PC-9 (cell line): Measurements from ENCODE around the gene MYO1B. TPM values are rescaled to one million over a fixed set of nuclear protein-coding genes. Genes with fewer than 3 reads are reported as not detected.

Experiments used
- BruUV-seq: library from RNA; stranded (reverse); fragments of 400-500 nt; replicated peaks from 2 replicates; lab custom pipeline; 2021; lab: Mats Ljungman, UMichigan
- CTCF ChIA-PET: fragments of 300-600 bp; sonication (Branson Sonifier 250); formaldehyde crosslinking; loops from one replicate; lab custom pipeline; 2022; ENCODE audit warnings: antibody characterized with exemption; lab: Charles Lee
- POLR2A ChIA-PET: fragments of 300-600 bp; sonication (Branson Sonifier 250); formaldehyde crosslinking; loops from one replicate; lab custom pipeline; 2022; ENCODE audit warnings: antibody characterized with exemption; ENCODE audit not compliant: unreplicated experiment; lab: Charles Lee
- DNase-seq, 2 experiments: peaks; one replicate each; pipeline versions ENCODE4 v3.0.0 to v3.0.0-alpha.2; 2015 to 2022; ENCODE audit warnings: mixed read lengths in 1 of 2
- H2AFZ ChIP-seq: fragments of 200-600 bp; sonication (generic); 2 replicates; pipeline ENCODE4 v1.8.1; 2017; ENCODE audit warnings: antibody characterized with exemption
- H3F3A ChIP-seq: fragments of 200-600 bp; sonication (generic); 2 replicates; pipeline ENCODE4 v1.8.1; 2017; ENCODE audit warnings: antibody characterized with exemption, mild to moderate bottlenecking, low read depth; ENCODE audit not compliant: insufficient read depth
- H3K27ac ChIP-seq: fragments of 200-600 bp; sonication (generic); 2 replicates; pipeline ENCODE4 v1.6.1; 2016; ENCODE audit warnings: mixed run types
- H3K27me3 ChIP-seq: fragments of 200-600 bp; sonication (generic); 2 replicates; pipeline ENCODE4 v1.6.1; 2016; ENCODE audit warnings: low read depth, mixed run types; ENCODE audit not compliant: insufficient read depth
- H3K36me3 ChIP-seq: fragments of 200-600 bp; sonication (generic); 2 replicates; pipeline ENCODE4 v1.6.1; 2016; ENCODE audit warnings: low read depth, mixed run types
- H3K4me1 ChIP-seq: fragments of 200-600 bp; sonication (generic); replicated peaks from 2 replicates; pipeline ENCODE4 v1.6.1; 2016; ENCODE audit warnings: mixed run types; ENCODE audit not compliant: insufficient read depth
- H3K4me2 ChIP-seq: fragments of 200-600 bp; sonication (generic); 2 replicates; pipeline ENCODE4 v1.6.1; 2017; ENCODE audit warnings: mixed run types
- H3K4me3 ChIP-seq: fragments of 200-600 bp; sonication (generic); 2 replicates; pipeline ENCODE4 v1.6.1; 2016; ENCODE audit warnings: mixed run types
- H3K79me2 ChIP-seq: fragments of 200-600 bp; sonication (generic); 2 replicates; pipeline ENCODE4 v1.6.1; 2017; ENCODE audit warnings: low read depth, mixed run types
- H3K9me2 ChIP-seq: fragments of 200-600 bp; sonication (generic); 2 replicates; pipeline ENCODE4 v1.8.1; 2017; ENCODE audit warnings: mild to moderate bottlenecking; ENCODE audit not compliant: insufficient read depth
- H3K9me3 ChIP-seq: fragments of 200-600 bp; sonication (generic); 2 replicates; pipeline ENCODE4 v1.8.1; 2016; ENCODE audit warnings: low read depth; ENCODE audit not compliant: insufficient read depth
- H4K20me1 ChIP-seq: fragments of 200-600 bp; sonication (generic); 2 replicates; pipeline ENCODE4 v1.8.1; 2017; ENCODE audit not compliant: insufficient read depth
- CTCF ChIP-seq: fragments of 200-600 bp; sonication (generic); conservative IDR thresholded peaks from 2 replicates; pipeline ENCODE4 v1.6.1; 2017; ENCODE audit warnings: mixed run types, antibody characterized with exemption, mild to moderate bottlenecking, moderate library complexity
- EZH2 ChIP-seq: fragments of 200-600 bp; sonication (generic); IDR thresholded peaks from 2 replicates; pipeline ENCODE4 v1.8.0; 2017; ENCODE audit warnings: antibody characterized with exemption, low read depth
- intact Hi-C: fragments of 100-400 bp; cut with micrococcal nuclease; formaldehyde crosslinking; loops from one replicate; pipeline ENCODE4 v1.10.0; 2022; ENCODE audit not compliant: unreplicated experiment
- total RNA-seq: library from RNA; stranded (reverse); gene quantifications from 2 replicates; pipeline ENCODE4 v1.2.3, GENCODE V29; 2021

MYO1B gene
- total RNA-seq, 1 experiment from 2014 or later = 55.0 TPM

GRCh38 chr2:191234376-191234775, 10.8 kb upstream of the MYO1B start:
- TF ChIP-seq EZH2 (no peak), CTCF (no peak)
- ChIA-PET CTCF (no interaction called here), POLR2A (no interaction called here)
- no peaks in the 10 kb centered on the region for H3K27me3 ChIP-seq
- H4K20me1 ChIP-seq = no peaks in the 10 kb centered on the region
- no peaks in the 10 kb centered on the region for H3K9me2 ChIP-seq
- intact Hi-C loops = no loop called here
- H2AFZ ChIP-seq = no peak overlapping the region
- no peaks in the 10 kb centered on the region; the same call in 1 of the 2 replicates for H3K4me1 ChIP-seq
- H3K27ac ChIP-seq = no peak overlapping the region
- H3K4me2 ChIP-seq = no peak overlapping the region
- no TSS peak for BruUV-seq
- DNase-seq = no peak
- H3K4me3 ChIP-seq = no peak overlapping the region
- H3K9me3 ChIP-seq = no peaks in the 10 kb centered on the region
- H3K79me2 ChIP-seq = no peaks in the 10 kb centered on the region
- no peaks in the 10 kb centered on the region for H3F3A ChIP-seq
- no peaks in the 10 kb centered on the region for H3K36me3 ChIP-seq

- intact Hi-C loops = no loop called here
- no peaks in the 10 kb centered on the region for H3K27me3 ChIP-seq
- DNase-seq = no peak
- no peak overlapping the region for H2AFZ ChIP-seq
- peaks cover 4% of the 10 kb centered on the region for H3K79me2 ChIP-seq
- POLR2A ChIA-PET = no interaction called here
- H3K4me3 ChIP-seq = no peak overlapping the region
- no peak overlapping the region for H3K27ac ChIP-seq
- H3K36me3 ChIP-seq = no peaks in the 10 kb centered on the region
- no peaks in the 10 kb centered on the region for H3K9me3 ChIP-seq
- H4K20me1 ChIP-seq = no peaks in the 10 kb centered on the region
- no peaks in the 10 kb centered on the region for H3F3A ChIP-seq
- no peak overlapping the region for H3K4me2 ChIP-seq
- TF ChIP-seq CTCF = no peak
- TF ChIP-seq EZH2 = no peak
- H3K4me1 ChIP-seq = peaks cover 6% of the 10 kb centered on the region; the same call in 1 of the 2 replicates
- CTCF ChIA-PET = no interaction called here
- no TSS peak for BruUV-seq
- 0 out of 2 replicates have a peak, but pooled peaks cover 3% of the 10 kb centered on the region for H3K9me2 ChIP-seq
These were observed 4.3 kb upstream of the MYO1B start for GRCh38 chr2:191240871-191241270.

- Histone ChIP-seq H3K36me3 (no peaks in the 10 kb centered on the region), H3F3A (no peaks in the 10 kb centered on the region), H2AFZ (no peak overlapping the region), H3K9me2 (0 out of 2 replicates have a peak, but pooled peaks cover 3% of the 10 kb centered on the region), H3K79me2 (peaks cover 10% of the 10 kb centered on the region), H3K4me2 (no peak overlapping the region), H3K27ac (no peak overlapping the region), H3K4me3 (no peak overlapping the region), H3K4me1 (peaks cover 6% of the 10 kb centered on the region; the same call in 1 of the 2 replicates), H3K9me3 (no peaks in the 10 kb centered on the region), H4K20me1 (no peaks in the 10 kb centered on the region), H3K27me3 (no peaks in the 10 kb centered on the region)
- BruUV-seq = no TSS peak
- ChIA-PET POLR2A (no interaction called here), CTCF (no interaction called here)
- TF ChIP-seq EZH2 (no peak), CTCF (no peak)
- no peak for DNase-seq
- intact Hi-C loops = no loop called here
These were observed 3.8 kb upstream of the MYO1B start for GRCh38 chr2:191241418-191241817.
